GM18870 (cell line): ENCODE measurements around the gene PCDHB13.
"Not testable (repeated sequence)": the region's sequence is repeated elsewhere in the genome, so short reads cannot be mapped to it uniquely, and the experiment has no call there.

Source experiments
- ATAC-seq: cut with Tn5 transposase; IDR thresholded peaks from one replicate; pipeline ENCODE4 v1.9.1; 2021; ENCODE audit warnings: moderate library complexity; ENCODE audit not compliant: unreplicated experiment

PCDHB13 gene

DNA sequence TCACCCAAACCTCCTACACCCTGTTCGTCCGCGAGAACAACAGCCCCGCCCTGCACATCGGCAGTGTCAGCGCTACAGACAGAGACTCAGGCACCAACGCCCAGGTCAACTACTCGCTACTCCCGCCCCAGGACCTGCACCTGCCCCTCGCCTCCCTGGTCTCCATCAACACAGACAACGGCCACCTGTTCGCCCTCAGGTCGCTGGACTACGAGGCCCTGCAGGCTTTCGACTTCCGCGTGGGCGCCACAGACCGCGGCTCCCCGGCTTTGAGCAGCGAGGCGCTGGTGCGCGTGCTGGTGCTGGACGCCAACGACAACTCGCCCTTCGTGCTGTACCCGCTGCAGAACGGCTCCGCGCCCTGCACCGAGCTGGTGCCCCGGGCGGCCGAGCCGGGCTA is 12.6 kb upstream of the PCDHB13 start:
- not testable (repeated sequence) for ATAC-seq

DNA sequence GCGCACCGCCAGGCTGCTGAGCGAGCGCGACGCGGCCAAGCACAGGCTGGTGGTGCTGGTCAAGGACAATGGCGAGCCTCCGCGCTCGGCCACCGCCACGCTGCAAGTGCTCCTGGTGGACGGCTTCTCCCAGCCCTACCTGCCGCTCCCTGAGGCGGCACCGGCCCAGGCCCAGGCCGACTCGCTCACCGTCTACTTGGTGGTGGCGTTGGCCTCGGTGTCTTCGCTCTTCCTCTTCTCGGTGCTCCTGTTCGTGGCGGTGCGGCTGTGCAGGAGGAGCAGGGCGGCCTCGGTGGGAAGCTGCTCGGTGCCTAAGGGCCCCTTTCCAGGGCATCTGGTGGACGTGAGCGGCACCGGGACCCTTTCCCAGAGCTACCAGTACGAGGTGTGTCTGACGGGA is 12.1 kb upstream of the PCDHB13 start:
- ATAC-seq = not testable (repeated sequence)

DNA sequence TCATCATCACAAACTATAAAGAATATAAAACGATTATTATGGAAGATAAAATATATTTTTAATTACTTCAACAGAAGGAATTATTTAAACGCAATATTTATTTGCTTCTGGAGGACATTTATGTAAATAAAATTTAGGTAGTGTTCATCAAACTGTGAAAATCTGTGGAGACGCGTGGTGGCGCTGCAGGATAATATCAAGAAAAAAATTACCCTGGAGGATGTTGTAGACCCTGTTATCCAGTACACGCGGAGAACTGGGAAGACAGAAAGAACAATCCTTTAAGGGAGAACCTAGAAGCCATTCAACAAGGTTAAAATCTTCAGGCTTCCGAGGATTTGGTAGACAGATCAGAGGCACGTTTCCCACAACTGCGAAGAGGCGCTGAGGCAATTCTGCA is 5.2 kb upstream of the PCDHB13 start, which contains the start of gene PCDHB12:
Gene PCDHB12 (plus strand): TSS at position 242 of the 400 bp plus-strand sequence. CDS start 189 bp downstream, outside the sequence.
- ATAC-seq = no peak

DNA sequence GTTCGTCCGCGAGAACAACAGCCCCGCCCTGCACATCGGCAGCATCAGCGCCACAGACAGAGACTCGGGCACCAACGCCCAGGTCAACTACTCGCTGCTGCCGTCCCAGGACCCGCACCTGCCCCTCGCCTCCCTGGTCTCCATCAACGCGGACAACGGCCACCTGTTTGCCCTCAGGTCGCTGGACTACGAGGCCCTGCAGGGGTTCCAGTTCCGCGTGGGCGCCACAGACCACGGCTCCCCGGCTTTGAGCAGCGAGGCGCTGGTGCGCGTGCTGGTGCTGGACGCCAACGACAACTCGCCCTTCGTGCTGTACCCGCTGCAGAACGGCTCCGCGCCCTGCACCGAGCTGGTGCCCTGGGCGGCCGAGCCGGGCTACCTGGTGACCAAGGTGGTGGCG is 3.4 kb upstream of the PCDHB13 start:
- ATAC-seq = not testable (repeated sequence)

DNA sequence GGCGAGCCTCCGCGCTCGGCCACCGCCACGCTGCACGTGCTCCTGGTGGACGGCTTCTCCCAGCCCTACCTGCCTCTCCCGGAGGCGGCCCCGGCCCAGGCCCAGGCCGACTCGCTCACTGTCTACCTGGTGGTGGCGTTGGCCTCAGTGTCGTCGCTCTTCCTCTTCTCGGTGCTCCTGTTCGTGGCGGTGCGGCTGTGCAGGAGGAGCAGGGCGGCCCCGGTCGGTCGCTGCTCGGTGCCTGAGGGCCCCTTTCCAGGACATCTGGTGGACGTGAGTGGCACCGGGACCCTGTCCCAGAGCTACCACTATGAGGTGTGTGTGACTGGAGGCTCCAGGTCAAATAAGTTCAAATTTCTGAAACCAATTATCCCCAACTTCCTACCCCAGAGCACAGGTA is 2.9 kb upstream of the PCDHB13 start:
- not testable (repeated sequence) for ATAC-seq

DNA sequence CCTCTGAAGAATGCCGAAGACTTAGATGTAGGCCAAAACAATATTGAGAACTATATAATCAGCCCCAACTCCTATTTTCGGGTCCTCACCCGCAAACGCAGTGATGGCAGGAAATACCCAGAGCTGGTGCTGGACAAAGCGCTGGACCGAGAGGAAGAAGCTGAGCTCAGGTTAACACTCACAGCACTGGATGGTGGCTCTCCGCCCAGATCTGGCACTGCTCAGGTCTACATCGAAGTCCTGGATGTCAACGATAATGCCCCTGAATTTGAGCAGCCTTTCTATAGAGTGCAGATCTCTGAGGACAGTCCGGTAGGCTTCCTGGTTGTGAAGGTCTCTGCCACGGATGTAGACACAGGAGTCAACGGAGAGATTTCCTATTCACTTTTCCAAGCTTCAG is 864 bp downstream of the PCDHB13 start:
- ATAC-seq = not testable (repeated sequence)

DNA sequence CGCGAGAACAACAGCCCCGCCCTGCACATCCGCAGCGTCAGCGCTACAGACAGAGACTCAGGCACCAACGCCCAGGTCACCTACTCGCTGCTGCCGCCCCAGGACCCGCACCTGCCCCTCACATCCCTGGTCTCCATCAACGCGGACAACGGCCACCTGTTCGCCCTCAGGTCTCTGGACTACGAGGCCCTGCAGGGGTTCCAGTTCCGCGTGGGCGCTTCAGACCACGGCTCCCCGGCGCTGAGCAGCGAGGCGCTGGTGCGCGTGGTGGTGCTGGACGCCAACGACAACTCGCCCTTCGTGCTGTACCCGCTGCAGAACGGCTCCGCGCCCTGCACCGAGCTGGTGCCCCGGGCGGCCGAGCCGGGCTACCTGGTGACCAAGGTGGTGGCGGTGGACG is 1.8 kb downstream of the PCDHB13 start:
- ATAC-seq = not testable (repeated sequence)

DNA sequence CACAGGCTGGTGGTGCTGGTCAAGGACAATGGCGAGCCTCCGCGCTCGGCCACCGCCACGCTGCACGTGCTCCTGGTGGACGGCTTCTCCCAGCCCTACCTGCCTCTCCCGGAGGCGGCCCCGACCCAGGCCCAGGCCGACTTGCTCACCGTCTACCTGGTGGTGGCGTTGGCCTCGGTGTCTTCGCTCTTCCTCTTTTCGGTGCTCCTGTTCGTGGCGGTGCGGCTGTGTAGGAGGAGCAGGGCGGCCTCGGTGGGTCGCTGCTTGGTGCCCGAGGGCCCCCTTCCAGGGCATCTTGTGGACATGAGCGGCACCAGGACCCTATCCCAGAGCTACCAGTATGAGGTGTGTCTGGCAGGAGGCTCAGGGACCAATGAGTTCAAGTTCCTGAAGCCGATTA is 2.3 kb downstream of the PCDHB13 start:
- not testable (repeated sequence) for ATAC-seq

DNA sequence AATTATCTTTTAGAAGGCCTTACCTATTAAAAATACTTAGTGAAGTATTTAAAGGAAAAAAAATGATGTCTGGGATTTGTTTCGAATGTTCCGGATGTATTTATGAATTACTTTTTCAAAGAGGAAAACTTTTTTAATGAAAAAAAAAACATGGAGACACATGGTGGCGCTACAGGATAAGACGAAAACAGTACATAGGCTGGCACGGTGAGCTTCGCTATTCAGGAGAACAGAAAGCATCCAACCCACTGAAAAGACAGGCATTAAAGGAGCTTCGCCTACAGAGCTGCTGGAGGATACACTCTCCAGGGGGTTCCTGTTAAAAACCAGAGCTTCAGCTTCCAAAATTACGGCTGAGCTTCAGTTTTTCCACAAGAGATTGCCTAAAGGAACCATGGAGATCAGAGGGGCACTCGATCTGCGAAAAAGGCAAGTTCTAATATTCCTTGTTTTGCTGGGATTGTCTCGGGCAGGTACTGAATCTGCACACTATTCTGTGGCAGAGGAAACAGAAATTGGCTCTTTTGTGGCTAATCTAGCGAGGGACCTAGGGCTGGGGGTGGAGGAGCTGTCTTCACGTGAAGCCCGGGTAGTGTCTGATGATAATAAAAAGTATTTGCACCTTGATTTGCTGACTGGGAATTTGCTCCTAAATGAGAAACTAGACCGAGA is 9.5 kb downstream of the PCDHB13 start, which contains the start of gene PCDHB14:
Gene PCDHB14 (plus strand): TSS at position 232 of the 672 bp plus-strand sequence. CDS start 163 bp downstream, at position 395.
- no peak for ATAC-seq

DNA sequence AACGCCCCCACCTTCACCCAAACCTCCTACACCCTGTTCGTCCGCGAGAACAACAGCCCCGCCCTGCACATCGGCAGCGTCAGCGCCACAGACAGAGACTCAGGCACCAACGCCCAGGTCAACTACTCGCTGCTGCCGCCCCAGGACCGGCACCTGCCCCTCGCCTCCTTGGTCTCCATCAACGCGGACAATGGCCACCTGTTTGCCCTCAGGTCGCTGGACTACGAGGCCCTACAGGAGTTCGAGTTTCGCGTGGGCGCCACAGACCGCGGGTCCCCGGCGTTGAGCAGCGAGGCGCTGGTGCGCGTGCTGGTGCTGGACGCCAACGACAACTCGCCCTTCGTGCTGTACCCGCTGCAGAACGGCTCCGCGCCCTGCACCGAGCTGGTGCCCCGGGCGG is 11.1 kb downstream of the PCDHB13 start:
- ATAC-seq = not testable (repeated sequence)

DNA sequence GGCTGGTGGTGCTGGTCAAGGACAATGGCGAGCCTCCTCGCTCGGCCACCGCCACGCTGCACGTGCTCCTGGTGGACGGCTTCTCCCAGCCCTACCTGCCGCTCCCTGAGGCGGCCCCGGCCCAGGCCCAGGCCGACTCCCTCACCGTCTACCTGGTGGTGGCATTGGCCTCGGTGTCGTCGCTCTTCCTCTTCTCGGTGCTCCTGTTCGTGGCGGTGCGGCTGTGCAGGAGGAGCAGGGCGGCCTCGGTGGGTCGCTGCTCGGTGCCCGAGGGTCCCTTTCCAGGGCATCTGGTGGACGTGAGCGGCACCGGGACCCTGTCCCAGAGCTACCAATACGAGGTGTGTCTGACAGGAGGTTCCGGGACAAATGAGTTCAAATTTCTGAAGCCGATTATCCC is 11.7 kb downstream of the PCDHB13 start:
- ATAC-seq = not testable (repeated sequence)

DNA sequence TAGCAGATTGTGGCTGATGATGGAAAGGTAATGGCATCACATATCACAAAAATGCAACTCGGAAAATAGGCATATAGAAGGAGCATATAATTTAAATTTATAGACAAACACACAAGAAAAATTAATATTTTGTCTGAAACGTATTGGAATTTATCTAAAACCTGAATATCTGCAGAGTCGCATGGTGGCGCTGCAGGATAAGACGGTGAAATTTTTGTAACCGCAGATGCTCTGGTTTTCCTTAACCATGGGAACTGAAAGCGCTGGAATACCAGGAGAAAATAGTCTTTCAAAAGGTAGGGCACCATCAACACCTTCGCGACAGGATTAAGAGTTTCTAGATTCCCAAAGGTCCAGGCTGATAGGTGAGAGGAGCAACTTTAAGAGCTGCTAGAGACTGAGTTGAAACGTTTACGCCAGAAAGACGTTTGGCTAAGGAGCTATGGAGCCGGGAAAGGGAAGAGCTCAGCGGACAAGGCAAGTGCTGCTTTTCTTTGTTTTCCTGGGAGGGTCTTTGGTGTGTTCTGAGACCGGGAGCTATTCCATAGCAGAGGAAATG is 20.5 kb downstream of the PCDHB13 start:
- ATAC-seq = no peak

DNA sequence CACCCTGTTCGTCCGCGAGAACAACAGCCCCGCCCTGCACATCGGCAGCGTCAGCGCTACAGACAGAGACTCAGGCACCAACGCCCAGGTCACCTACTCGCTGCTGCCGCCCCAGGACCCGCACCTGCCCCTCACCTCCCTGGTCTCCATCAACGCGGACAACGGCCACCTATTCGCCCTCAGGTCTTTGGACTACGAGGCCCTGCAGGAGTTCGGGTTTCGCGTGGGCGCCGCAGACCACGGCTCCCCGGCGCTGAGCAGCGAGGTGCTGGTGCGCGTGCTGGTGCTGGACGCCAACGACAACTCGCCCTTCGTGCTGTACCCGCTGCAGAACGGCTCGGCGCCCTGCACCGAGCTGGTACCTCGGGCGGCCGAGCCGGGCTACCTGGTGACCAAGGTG is 22.2 kb downstream of the PCDHB13 start:
- not testable (repeated sequence) for ATAC-seq

DNA sequence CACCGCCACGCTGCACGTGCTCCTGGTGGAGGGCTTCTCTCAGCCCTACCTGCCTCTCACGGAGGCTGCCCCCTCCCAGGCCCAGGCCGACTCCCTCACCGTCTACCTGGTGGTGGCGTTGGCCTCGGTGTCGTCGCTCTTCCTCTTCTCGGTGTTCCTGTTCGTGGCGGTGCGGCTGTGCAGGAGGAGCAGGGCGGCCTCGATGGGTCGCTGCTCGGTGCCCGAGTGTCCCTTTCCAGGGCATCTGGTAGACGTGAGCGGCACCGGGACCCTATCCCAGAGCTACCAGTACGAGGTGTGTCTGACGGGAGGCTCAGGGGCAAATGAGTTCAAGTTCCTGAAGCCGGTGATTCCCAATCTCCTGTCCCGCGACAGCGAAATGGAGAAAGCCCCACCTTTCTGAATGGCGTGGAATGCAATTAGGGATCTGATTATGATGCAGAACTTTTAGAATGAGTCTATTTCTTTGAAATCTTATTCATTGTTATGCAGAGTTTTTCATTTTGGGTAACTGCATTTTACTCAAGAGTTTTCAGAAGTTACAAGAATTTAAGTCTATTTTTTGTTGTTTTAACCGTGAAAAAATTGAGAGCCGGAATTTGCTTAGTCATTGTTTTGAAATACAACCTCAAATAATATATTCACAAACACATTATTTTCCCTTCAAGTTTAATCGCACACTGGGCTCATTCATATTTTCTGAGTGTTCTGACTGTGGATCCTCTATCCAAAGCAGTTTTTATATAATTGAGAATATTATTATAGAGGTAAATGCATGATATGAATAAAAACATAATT is 23.0 kb downstream of the PCDHB13 start:
- ATAC-seq = no peak

DNA sequence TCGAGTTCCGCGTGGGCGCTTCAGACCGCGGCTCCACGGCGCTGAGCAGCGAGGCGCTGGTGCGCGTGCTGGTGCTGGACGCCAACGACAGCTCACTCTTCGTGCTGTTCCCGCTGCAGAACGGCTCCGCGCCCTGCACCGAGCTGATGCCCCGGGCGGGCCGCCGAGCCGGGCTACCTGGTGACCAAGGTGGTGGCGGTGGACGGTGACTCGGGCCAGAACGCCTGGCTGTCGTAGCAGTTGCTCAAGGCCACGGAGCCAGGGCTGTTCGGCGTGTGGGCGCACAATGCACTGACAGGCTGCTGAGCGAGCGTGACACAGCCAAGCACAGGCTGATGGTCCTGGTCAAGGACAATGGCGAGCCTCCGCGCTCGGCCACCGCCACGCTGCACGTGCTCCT is 27.8 kb downstream of the PCDHB13 start:
- ATAC-seq = no peak

DNA sequence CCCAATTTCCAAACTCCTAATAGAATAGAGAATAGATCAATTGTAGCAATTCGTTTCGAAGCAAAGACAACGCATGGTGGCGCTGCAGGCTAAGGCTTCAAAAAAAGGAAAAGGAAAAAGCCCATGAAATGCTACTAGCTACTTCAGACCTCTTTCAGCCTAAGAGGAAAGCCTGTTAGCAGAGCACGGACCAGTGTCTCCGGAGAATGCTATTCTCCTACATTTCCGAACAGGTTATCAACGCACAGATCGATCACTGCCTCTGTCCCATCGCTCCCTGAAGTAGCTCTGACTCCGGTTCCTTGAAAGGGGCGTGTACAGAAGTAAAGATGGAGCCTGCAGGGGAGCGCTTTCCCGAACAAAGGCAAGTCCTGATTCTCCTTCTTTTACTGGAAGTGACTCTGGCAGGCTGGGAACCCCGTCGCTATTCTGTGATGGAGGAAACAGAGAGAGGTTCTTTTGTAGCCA is 31.6 kb downstream of the PCDHB13 start, which contains the start of gene PCDHB15:
Gene PCDHB15 (plus strand): TSS at position 146 of the 468 bp plus-strand sequence. CDS start 184 bp downstream, at position 330.
- ATAC-seq = no peak

DNA sequence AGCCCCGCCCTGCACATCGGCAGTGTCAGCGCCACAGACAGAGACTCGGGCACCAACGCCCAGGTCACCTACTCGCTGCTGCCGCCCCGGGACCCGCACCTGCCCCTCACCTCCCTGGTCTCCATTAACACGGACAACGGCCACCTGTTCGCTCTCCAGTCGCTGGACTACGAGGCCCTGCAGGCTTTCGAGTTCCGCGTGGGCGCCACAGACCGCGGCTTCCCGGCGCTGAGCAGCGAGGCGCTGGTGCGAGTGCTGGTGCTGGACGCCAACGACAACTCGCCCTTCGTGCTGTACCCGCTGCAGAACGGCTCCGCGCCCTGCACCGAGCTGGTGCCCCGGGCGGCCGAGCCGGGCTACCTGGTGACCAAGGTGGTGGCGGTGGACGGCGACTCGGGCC is 33.3 kb downstream of the PCDHB13 start:
- not testable (repeated sequence) for ATAC-seq

DNA sequence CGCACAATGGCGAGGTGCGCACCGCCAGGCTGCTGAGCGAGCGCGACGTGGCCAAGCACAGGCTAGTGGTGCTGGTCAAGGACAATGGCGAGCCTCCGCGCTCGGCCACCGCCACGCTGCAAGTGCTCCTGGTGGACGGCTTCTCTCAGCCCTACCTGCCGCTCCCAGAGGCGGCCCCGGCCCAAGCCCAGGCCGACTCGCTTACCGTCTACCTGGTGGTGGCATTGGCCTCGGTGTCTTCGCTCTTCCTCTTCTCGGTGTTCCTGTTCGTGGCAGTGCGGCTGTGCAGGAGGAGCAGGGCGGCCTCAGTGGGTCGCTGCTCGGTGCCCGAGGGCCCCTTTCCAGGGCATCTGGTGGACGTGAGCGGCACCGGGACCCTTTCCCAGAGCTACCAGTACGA is 33.7 kb downstream of the PCDHB13 start:
- ATAC-seq = not testable (repeated sequence)

DNA sequence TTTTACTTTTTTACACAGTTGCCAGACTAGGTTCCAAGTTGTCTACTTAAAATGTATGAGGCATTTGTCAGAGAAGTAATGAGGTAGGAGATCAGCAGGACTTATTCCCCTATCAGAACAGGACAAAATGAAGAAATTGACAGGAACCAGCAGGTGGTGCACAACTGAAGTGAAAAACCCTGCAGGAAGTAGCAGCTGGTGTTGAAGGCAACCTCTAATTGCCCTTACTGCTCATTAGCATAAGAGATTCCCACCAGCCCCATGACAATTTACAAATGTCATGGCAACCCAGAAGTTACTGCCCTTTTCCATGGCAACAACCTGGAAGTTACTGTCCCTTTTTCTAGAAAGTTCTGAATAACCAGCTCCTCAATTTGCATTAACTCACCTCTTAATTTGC is 36.9 kb downstream of the PCDHB13 start:
- ATAC-seq = no peak

DNA sequence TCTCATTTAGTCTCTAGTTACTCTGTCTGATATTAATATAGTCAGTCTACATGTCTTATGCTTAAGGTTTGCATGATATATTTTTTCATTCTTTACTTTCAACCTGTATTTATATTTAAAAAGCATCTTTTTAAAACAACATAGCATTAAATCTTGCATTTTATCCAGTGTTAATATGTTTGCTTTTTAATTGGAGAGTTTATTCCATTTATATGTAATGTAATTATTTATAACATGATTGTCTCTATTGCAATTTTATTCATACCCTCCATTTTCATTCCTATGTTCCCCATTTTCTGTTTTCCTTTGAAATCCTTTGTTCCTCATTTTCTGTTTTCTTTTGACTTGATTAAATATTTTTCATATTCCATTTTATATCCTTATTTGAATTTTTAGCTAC is 44.7 kb downstream of the PCDHB13 start:
- ATAC-seq = no peak

DNA sequence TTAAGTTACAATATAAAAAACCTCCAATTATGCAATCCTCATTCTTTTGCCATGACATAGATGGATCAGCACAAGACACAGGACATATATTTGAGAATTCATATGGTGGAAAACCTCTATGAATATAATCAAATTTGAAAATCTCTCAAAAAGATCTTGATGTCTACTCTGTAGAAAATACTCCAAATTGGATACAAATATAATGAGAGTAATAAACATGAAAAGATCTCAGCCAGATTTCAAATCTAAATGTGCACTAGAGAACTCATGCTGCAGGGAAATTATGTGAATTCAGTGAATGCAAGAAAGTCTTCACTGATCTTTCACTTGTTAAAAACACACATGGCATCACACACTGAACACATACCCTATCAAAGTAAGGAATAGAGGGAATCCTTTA is 45.2 kb downstream of the PCDHB13 start:
- ATAC-seq = no peak
